ENCODE data around the gene PTH1R. TPM values are rescaled to one million over a fixed set of nuclear protein-coding genes. Genes with fewer than 3 reads are reported as not detected.

Gene PTH1R
- total RNA-seq, 1 donor from 2014 or later = 11.8 TPM

GRCh38 chr3:46946856-46947545 lies 69.5 kb downstream of the PTH1R start:
- DNase-seq = peak; percentile 65
- intact Hi-C loops (cut with DNase I) = no loop called here

GRCh38 chr3:46947546-46947901 lies 70.0 kb downstream of the PTH1R start:
- no peak for ATAC-seq (ENCODE audit: poor library complexity)
- no peak for DNase-seq
- intact Hi-C loops (cut with DNase I) = no loop called here

More at GRCh38 chr3:46946856-46947545, 69.5 kb downstream of the PTH1R start:
- ATAC-seq (ENCODE audit: poor library complexity) = peak; percentile 9

GRCh38 chr3:46947981-46948791 lies 70.7 kb downstream of the PTH1R start:
- peak; percentile 62 for ATAC-seq (ENCODE audit: poor library complexity)

DNA sequence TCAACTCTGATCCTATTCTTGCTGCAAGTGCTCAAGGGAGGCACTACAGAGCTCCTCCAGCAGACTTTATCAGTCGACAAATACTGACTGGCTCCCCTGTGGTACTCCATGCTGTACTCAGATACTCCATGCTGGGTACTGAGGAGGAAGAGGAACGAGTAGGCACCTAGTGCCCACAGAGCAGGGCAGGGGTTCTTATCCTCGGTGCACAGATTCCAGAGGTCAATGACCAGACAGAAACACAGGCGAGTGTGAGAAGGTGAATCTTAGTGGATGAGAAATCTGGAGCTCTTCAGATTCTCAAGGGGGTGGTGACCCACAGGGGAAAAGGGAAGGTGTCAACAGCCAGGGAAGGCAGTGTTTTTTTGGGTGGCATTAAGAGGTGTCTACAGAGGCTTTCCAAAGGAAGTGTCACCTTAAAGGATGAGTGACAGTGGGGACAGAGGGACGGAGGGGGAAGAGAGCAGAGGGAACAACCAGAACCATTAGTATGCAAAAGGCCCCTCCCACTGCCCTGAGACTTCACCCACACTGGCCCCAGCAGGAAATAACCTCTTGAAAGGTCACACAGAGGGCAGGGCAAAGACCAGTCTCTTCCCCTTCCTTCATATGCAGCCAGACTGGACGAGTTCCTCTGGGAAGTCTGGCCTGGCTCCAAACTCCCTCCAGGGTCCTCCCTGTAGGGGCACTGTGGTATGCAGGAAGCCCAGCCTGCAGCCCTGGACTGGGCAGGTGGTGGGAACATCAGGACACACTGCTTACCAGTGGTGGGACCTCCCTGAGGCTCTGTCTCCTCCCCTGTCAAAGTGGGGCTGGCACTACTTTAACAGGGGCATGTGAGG lies 71.5 kb downstream of the PTH1R start:
- peak; percentile 35 for ATAC-seq (ENCODE audit: poor library complexity)

More at GRCh38 chr3:46947981-46948791, 70.7 kb downstream of the PTH1R start:
- intact Hi-C loops (cut with DNase I) = no loop called here
- no peak for DNase-seq

DNA sequence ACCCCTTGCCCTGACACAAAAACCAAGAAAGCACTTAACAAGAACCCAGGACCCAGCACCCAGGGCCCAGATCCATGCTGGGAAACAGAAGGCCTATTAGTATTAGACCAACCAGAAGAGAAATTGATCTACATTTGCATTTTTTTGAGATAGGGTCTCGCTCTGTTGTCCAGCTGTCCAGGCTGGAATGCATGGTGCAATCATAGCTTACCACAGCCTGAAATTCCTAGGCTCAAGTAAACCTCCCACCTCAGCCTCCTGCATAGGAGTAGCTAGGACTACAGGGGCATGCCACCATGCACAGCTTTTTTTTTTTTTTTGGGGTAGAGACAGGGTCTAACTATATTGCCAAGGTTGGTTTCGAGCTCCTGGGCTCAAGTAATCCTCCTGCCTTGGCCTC lies 72.7 kb downstream of the PTH1R start:
- intact Hi-C loops (cut with DNase I) = no loop called here
- ATAC-seq (ENCODE audit: poor library complexity) (no peak), DNase-seq (no peak)

More for the DNA sequence above, 71.5 kb downstream of the PTH1R start:
- intact Hi-C loops (cut with DNase I) = no loop called here
- peak; percentile 66 for DNase-seq

- DNase-seq (no peak), ATAC-seq (ENCODE audit: poor library complexity) (no peak)
- intact Hi-C loops (cut with DNase I) = no loop called here
Measured at GRCh38 chr3:46950650-46951241, 73.2 kb downstream of the PTH1R start.

- ATAC-seq (ENCODE audit: poor library complexity) = no peak
- no peak for DNase-seq
Measured at GRCh38 chr3:46952813-46953212, 75.3 kb downstream of the PTH1R start.

More at GRCh38 chr3:46952813-46953212, 75.3 kb downstream of the PTH1R start:
- intact Hi-C loops (cut with DNase I) = no loop called here

Other genes starting within 250 kb of the PTH1R start
- 37.0 TPM for gene ALS2CL, start 184.0 kb upstream of the PTH1R start, total RNA-seq
- gene TMIE, start 176.3 kb upstream of the PTH1R start, total RNA-seq = 1.00 TPM
- 0.16 TPM for gene PRSS50, start 159.9 kb upstream of the PTH1R start, total RNA-seq
- 10,727 TPM for gene MYL3, start 14.3 kb upstream of the PTH1R start, total RNA-seq
- 29.2 TPM for gene CCDC12, start 99.0 kb downstream of the PTH1R start, total RNA-seq
- gene NBEAL2, start 101.9 kb downstream of the PTH1R start, total RNA-seq = 11.7 TPM